Measurements from ENCODE around the gene COMT.
"Not testable (repeated sequence)": the region's sequence is repeated elsewhere in the genome, so short reads cannot be mapped to it uniquely, and the experiment has no call there.

The COMT gene

GRCh38 chr22:19941365-19942082 lies at the start of gene COMT, which contains the start of gene TXNRD2:
Gene COMT (plus strand): TSS chr22:19941772. CDS start chr22:19962527, 20,755 bp downstream.
Gene TXNRD2 (minus strand): TSS chr22:19941818. CDS start chr22:19941803, 15 bp downstream.
- DNase-seq = peak in 29 of 56 donors; percentile 17 to 70 (median 43)

- DNase-seq = no peak
These were observed 49.2 kb upstream of the COMT start for GRCh38 chr22:19892257-19892879.

- no peak for DNase-seq
These were observed 48.6 kb upstream of the COMT start for GRCh38 chr22:19892925-19893324.

DNA sequence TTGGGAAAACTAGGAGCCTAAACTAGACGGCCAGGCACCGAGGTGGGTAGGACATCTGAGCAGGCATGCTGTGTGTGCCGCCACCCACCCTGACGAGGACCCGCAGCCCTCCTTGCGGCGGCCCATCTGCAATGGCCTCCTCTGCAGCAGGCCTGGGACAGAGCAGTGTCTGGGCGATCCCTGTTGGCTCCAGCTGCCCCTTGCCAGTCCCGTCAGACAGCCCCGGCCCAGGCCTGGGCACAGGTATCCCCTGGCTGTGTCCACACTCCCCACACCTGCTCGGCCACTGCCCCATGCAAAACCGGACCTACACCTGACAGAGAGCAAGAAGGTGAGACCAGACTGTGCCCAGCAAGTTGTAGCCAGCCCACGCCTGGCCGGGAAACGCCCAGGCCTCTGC lies 48.2 kb upstream of the COMT start:
- no peak for DNase-seq

- no peak for DNase-seq
These were observed 46.3 kb upstream of the COMT start for GRCh38 chr22:19895160-19895849.

GRCh38 chr22:19896665-19897355 lies 44.8 kb upstream of the COMT start:
- DNase-seq = no peak

DNA sequence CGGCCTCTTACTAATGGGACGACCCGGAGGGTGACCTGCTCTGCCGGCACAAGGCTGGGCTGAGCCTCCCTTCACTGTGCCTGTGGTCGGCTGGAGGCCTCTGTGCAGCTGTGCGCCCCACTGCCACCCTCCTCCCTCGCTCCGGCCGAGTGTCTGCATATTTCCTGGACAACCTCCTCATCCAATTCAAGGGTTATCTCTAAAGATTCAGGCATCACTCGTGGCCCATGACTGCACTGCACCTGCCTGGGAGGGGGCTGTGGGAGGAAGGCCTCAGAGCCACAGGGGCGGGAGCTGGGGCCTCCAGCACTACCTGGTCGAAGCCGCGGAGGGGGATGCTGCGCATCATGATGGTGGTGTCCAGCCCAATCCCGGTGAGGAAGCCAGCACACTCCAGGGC lies 43.8 kb upstream of the COMT start:
- no peak for DNase-seq

DNA sequence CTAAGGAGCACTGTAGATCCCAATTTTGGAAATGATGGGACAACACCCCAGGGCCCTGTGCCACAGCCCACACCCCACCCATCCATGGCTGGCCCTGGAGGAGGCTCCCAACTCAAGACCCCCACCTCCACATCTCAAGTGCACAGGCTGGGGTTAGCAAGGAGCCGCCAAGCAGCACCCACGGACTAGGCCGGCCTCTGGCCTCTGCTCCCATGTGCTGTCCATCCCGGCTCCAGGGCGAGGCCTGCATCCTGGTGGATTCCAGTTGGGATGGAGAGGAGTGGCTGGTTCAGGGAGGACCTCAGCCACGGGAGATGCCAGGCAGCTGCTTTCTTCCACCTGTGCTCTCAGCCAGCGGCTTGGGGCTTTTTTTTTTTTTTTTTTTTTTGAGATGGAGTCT lies 43.4 kb upstream of the COMT start:
- no peak for DNase-seq

DNA sequence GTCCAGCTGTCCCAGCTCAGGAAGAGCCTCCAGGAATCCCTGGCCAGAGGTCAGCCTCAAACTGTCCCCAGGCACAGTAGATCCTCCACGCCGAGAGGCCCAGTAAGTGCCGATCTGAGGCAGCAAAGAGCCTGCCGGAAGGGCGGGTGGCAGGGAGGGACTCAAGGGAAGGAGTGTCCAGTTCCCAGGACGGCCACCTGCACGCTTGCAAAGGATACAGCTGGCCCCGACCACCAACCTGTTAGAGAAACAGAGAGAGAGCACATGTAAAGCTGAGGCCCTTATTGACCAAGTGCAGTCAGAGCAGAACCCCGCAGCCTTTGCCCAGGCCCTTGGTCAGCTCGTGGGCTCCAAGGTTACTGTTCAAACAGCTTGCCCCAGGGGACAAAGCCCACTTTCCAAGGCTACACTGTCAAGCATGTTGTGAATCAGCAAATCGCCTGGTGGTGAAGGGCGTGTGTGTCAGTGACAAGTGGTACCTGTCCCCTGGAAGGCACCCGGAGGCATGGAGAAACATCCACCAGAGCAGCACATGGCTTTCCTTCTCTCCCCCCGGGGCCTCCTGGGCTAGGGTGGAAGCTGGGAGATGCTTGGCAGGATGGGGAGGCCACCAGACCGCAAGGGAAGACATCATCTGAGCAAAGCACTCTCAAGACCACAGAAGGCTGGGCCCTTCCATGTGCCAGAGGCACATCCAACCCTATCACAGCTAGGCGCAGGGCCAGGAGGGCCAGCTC lies 42.6 kb upstream of the COMT start:
- DNase-seq = no peak

DNA sequence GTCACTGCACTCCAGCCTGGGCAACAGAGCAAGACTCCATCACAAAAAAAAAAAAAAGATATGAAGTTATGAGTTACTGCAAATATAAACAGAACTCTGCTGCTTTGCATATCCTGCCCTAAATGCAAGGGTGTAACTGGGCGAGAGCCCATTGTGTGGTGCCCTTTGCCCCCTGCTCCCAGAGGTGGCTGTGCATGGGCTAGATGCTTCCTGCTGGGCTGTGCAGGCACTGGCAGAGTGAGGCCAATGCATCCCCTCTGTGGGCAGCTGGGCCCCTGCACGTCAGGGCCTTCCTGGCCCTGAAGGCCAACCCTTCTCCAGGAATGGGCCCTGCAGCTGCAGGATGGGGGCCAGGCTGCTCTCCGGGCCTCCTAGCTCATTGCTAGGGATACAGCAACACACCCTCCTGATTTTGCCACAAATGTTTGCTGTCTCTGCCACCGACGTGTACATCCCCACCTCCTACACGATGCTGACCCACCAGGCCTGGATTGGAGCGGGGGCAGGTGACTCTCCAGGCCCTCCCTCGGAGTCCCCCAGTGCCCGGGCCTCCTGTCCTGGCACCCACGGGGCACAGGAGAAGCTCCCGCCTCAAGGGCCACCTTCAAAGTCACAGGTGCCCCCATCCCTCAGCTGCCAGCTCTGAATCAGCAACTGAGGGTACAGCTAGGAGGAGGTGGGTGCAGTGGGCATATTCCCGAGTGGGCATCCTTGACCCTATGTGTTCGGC lies 40.7 kb upstream of the COMT start:
- no peak for DNase-seq

DNA sequence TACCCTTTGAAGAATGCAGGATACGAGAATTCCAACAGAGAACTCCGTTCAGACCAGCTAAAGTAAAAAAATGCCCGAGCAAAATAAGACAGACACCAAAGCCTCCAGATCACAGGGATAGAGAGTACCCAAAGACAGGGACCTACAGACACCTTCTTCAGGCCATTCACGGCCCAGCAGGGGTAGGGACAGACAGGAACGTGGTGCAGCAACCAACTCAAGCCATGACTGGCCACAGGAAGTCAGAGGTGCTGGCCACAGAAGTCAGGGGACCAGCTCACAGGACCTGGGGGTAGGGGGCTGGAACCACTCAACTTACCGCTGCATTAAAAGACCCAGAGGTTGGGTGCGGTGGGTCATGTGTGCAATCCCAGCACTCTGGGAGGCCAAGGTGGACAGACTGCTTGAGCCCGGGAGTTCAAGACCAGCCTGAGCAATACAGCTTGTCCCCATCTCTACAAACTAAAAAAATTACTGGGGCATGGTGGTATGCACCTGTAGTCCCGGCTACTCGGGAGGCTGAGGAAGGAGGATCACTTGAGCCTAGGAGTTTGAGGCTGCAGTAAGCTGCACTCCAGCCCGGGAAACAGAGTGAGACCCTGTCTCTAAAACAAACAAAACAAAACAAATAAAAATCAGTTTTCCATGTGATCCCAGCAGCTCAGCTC lies 39.9 kb upstream of the COMT start:
- DNase-seq = no peak

DNA sequence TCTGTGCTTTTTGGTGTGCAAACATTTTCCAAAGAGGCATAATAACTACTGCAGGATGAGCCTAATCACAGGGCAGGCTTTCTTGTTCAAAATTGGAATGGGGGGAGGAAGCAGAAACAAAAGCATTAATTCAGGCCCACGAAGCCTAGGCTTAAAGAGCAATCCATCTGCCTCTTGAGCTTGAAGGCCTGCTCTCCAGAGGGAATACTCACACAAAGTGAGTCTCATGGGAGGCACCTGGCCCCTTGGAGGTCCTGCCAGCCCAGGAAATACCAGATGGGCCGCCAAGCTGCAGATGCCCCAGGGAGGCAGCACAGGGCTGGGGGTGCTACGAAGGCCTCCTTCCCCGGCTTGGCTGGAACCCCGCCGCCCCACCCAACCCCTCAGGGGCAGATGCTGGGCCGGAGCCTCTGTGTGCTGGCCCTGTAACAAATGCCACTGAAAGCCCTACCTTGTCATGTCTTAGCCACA lies 39.3 kb upstream of the COMT start:
- no peak for DNase-seq

DNA sequence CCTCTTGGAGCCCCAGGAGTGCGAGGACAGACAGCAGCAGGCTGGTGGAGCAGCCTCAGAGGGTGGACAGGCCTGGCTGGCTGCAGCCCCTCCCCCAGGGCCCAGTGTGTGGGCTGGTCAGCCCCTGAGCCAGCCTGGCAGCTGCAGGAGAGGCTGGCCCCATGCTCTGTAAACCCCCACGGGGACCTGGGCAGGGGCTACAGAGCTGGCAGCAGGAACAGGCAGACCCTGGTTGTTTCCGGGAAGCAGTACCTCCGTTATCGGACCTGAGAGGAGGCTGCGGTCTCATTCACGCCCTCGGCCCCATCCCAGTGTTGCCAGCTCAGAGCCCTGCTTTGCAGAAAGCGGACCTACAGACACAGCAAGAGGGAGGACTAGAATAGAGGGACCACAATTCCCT lies 38.5 kb upstream of the COMT start:
- DNase-seq = no peak

GRCh38 chr22:19903513-19903912 lies 38.1 kb upstream of the COMT start:
- no peak for DNase-seq

- DNase-seq = no peak
These were observed 37.3 kb upstream of the COMT start for GRCh38 chr22:19904174-19904856.

GRCh38 chr22:19904935-19905334 lies 36.6 kb upstream of the COMT start:
- DNase-seq = no peak

DNA sequence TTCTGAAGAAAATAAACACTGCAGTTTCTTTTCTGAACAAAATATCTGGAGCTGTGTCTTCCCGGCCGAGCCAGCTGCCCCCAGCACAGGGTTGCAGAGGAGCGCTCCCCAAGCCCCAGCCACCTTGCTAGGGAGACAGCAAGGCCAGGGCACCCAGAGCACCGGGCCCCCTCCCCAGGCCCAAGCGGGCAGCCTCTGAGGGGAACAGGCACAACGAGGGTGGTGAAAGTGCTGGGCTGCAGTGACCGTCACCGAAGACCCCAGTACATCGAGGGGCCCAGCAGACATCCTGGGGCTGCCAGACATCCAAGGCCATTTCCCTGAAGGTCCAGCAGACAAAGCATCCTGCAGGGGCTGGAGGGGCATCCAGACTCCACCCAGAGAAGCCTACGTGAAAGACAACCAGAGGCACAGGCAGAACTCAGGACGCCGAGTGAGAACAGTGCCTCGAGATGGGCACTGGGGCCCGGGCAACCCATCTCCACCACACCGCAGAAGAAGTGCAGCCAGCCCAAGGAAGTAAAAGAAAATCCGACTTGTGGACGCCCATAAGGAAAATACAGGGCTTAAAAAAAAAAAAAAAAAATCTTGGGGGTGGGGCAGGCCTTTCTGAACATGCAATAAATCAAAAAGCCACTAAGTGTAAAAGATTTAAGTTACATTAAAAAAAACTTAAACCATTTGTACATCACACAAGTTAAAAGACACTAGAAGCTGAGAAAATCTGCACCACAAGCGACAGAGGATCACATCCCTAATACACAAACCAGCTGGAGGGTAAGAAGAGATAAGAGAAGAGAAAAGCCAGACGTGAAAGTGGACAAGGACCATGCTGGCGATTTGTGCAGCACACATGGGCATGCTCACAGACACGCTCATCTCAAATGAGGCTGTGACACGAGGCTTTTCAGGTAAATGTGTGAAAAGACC lies 36.0 kb upstream of the COMT start:
- no peak for DNase-seq

DNA sequence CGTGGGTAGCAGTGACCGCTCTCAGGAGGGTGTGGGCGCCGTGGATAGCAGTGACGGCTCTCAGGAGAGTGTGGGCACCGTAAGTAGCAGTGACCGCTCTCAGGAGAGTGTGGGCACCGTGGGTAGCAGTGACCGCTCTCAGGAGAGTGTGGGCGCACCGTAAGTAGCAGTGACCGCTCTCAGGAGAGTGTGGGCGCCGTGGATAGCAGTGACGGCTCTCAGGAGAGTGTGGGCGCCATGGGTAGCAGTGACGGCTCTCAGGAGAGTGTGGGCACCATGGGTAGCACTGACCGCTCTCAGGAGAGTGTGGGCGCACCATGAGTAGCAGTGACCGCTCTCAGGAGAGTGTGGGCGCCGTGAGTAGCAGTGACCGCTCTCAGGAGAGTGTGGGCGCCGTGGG lies 34.7 kb upstream of the COMT start:
- not testable (repeated sequence) for DNase-seq

All from amygdala (tissue), 56 donors.